Measurements from ENCODE around the gene CD8B.

CD8B gene

GRCh38 chr2:86807133-86807467, 54.6 kb downstream of the CD8B start:
- DNase-seq, result no peak
- Histone ChIP-seq H4K8ac (ENCODE audit: low read depth, low read length) (no peak overlapping the region), H2AK5ac (ENCODE audit: low read length) (no peak overlapping the region), H3K4me3 (ENCODE audit: low read length) (no peak overlapping the region), H2BK120ac (ENCODE audit: low read depth, low read length) (no peak overlapping the region), H3K4me1 (ENCODE audit: control insufficient read depth, low read depth, low read length) (no peaks in the 10 kb centered on the region), H3K79me2 (ENCODE audit: control insufficient read depth, insufficient read depth, low read length) (no peaks in the 10 kb centered on the region), H3K56ac (ENCODE audit: low read length) (peak overlapping the region; percentile 81), H3K79me1 (ENCODE audit: low read length) (no peaks in the 10 kb centered on the region), H4K5ac (ENCODE audit: low read length) (no peak overlapping the region), H2BK5ac (ENCODE audit: low read length) (no peak overlapping the region), H2BK15ac (replicated peaks; ENCODE audit: low read depth) (no peak overlapping the region), H3K9ac (ENCODE audit: low read length) (no peak overlapping the region), H3K27me3 (ENCODE audit: insufficient read depth, low read length, poor library complexity) (no peaks in the 10 kb centered on the region), H3K23ac (ENCODE audit: low read length) (no peak overlapping the region), H3K18ac (ENCODE audit: low read length) (no peak overlapping the region), H3K36me3 (ENCODE audit: control insufficient read depth, insufficient read depth, low read length) (no peaks in the 10 kb centered on the region), H3K4ac (ENCODE audit: low read depth, low read length) (no peak overlapping the region), H3K4me2 (ENCODE audit: low read length) (peak overlapping the region; percentile 64), H3K27ac (ENCODE audit: low read depth, low read length) (no peak overlapping the region)
- WGBS (ENCODE audit: extremely low coverage, insufficient coverage, low lambda C conversion rate), result no CpG with 5 or more reads among the region's 11 CpGs

- H3K23ac ChIP-seq (ENCODE audit: low read length), result no peak overlapping the region
- WGBS (ENCODE audit: extremely low coverage, insufficient coverage, low lambda C conversion rate), result no CpG with 5 or more reads among the region's 21 CpGs
Measured at GRCh38 chr2:86806059-86806857, 55.4 kb downstream of the CD8B start.

GRCh38 chr2:86800856-86801567, 60.7 kb downstream of the CD8B start:
- Histone ChIP-seq H3K27ac (ENCODE audit: low read depth, low read length) (no peak overlapping the region), H3K9ac (ENCODE audit: low read length) (no peak overlapping the region), H3K4me3 (ENCODE audit: low read length) (no peak overlapping the region), H2AK5ac (ENCODE audit: low read length) (no peak overlapping the region), H4K8ac (ENCODE audit: low read depth, low read length) (no peak overlapping the region), H2BK120ac (ENCODE audit: low read depth, low read length) (no peak overlapping the region), H3K56ac (ENCODE audit: low read length) (no peak overlapping the region), H3K36me3 (ENCODE audit: control insufficient read depth, insufficient read depth, low read length) (no peaks in the 10 kb centered on the region), H3K4me2 (ENCODE audit: low read length) (no peak overlapping the region), H2BK5ac (ENCODE audit: low read length) (no peak overlapping the region), H3K4ac (ENCODE audit: low read depth, low read length) (no peak overlapping the region), H3K79me1 (ENCODE audit: low read length) (no peaks in the 10 kb centered on the region), H3K23ac (ENCODE audit: low read length) (no peak overlapping the region), H3K79me2 (ENCODE audit: control insufficient read depth, insufficient read depth, low read length) (no peaks in the 10 kb centered on the region), H2BK15ac (replicated peaks; ENCODE audit: low read depth) (no peak overlapping the region), H3K27me3 (ENCODE audit: insufficient read depth, low read length, poor library complexity) (no peaks in the 10 kb centered on the region), H3K4me1 (ENCODE audit: control insufficient read depth, low read depth, low read length) (no peaks in the 10 kb centered on the region), H3K18ac (ENCODE audit: low read length) (no peak overlapping the region), H4K5ac (ENCODE audit: low read length) (no peak overlapping the region)
- WGBS (ENCODE audit: extremely low coverage, insufficient coverage, low lambda C conversion rate), result no CpG with 5 or more reads among the region's 2 CpGs
- no peak for DNase-seq

More at GRCh38 chr2:86806059-86806857, 55.4 kb downstream of the CD8B start:
- H3K79me2 ChIP-seq (ENCODE audit: control insufficient read depth, insufficient read depth, low read length), result no peaks in the 10 kb centered on the region
- H4K5ac ChIP-seq (ENCODE audit: low read length), result no peak overlapping the region
- no peak overlapping the region for H2BK120ac ChIP-seq (ENCODE audit: low read depth, low read length)
- H3K79me1 ChIP-seq (ENCODE audit: low read length), result no peaks in the 10 kb centered on the region
- no peak overlapping the region for H3K18ac ChIP-seq (ENCODE audit: low read length)
- H3K4me3 ChIP-seq (ENCODE audit: low read length), result no peak overlapping the region
- no peak overlapping the region for H4K8ac ChIP-seq (ENCODE audit: low read depth, low read length)
- no peak overlapping the region for H2BK5ac ChIP-seq (ENCODE audit: low read length)
- no peaks in the 10 kb centered on the region for H3K4me1 ChIP-seq (ENCODE audit: control insufficient read depth, low read depth, low read length)
- H3K4ac ChIP-seq (ENCODE audit: low read depth, low read length), result no peak overlapping the region
- no peaks in the 10 kb centered on the region for H3K27me3 ChIP-seq (ENCODE audit: insufficient read depth, low read length, poor library complexity)
- H2AK5ac ChIP-seq (ENCODE audit: low read length), result no peak overlapping the region
- no peak overlapping the region for H3K27ac ChIP-seq (ENCODE audit: low read depth, low read length)
- no peak overlapping the region for H3K9ac ChIP-seq (ENCODE audit: low read length)
- no peak overlapping the region for H3K4me2 ChIP-seq (ENCODE audit: low read length)
- no peak overlapping the region for H2BK15ac ChIP-seq (replicated peaks; ENCODE audit: low read depth)
- no peaks in the 10 kb centered on the region for H3K36me3 ChIP-seq (ENCODE audit: control insufficient read depth, insufficient read depth, low read length)
- no peak for DNase-seq
- no peak overlapping the region for H3K56ac ChIP-seq (ENCODE audit: low read length)

- no peaks in the 10 kb centered on the region for H3K79me1 ChIP-seq (ENCODE audit: low read length)
- H4K8ac ChIP-seq (ENCODE audit: low read depth, low read length), result no peak overlapping the region
- no peak overlapping the region for H3K4me3 ChIP-seq (ENCODE audit: low read length)
- H3K36me3 ChIP-seq (ENCODE audit: control insufficient read depth, insufficient read depth, low read length), result no peaks in the 10 kb centered on the region
- no peak overlapping the region for H3K9ac ChIP-seq (ENCODE audit: low read length)
- no peak overlapping the region for H2BK120ac ChIP-seq (ENCODE audit: low read depth, low read length)
- no peak for DNase-seq
- no peak overlapping the region for H3K4ac ChIP-seq (ENCODE audit: low read depth, low read length)
- H2AK5ac ChIP-seq (ENCODE audit: low read length), result no peak overlapping the region
- peaks cover 18% of the 10 kb centered on the region for H3K27me3 ChIP-seq (ENCODE audit: insufficient read depth, low read length, poor library complexity)
- no peak overlapping the region for H3K23ac ChIP-seq (ENCODE audit: low read length)
- no peak overlapping the region for H3K56ac ChIP-seq (ENCODE audit: low read length)
- no peak overlapping the region for H2BK5ac ChIP-seq (ENCODE audit: low read length)
- H4K5ac ChIP-seq (ENCODE audit: low read length), result no peak overlapping the region
- no peaks in the 10 kb centered on the region for H3K4me1 ChIP-seq (ENCODE audit: control insufficient read depth, low read depth, low read length)
- H3K79me2 ChIP-seq (ENCODE audit: control insufficient read depth, insufficient read depth, low read length), result no peaks in the 10 kb centered on the region
- no peak overlapping the region for H3K4me2 ChIP-seq (ENCODE audit: low read length)
- WGBS (ENCODE audit: extremely low coverage, insufficient coverage, low lambda C conversion rate), result no CpG with 5 or more reads among the region's 2 CpGs
- H3K18ac ChIP-seq (ENCODE audit: low read length), result no peak overlapping the region
- H3K27ac ChIP-seq (ENCODE audit: low read depth, low read length), result no peak overlapping the region
- no peak overlapping the region for H2BK15ac ChIP-seq (replicated peaks; ENCODE audit: low read depth)
Measured at GRCh38 chr2:86794861-86795260, 66.8 kb downstream of the CD8B start.

- no peak overlapping the region for H4K5ac ChIP-seq (ENCODE audit: low read length)
- no peak overlapping the region for H3K56ac ChIP-seq (ENCODE audit: low read length)
- H3K36me3 ChIP-seq (ENCODE audit: control insufficient read depth, insufficient read depth, low read length), result no peaks in the 10 kb centered on the region
- no peaks in the 10 kb centered on the region for H3K79me2 ChIP-seq (ENCODE audit: control insufficient read depth, insufficient read depth, low read length)
- H2BK15ac ChIP-seq (replicated peaks; ENCODE audit: low read depth), result no peak overlapping the region
- H2BK120ac ChIP-seq (ENCODE audit: low read depth, low read length), result no peak overlapping the region
- no peak overlapping the region for H4K8ac ChIP-seq (ENCODE audit: low read depth, low read length)
- H3K27me3 ChIP-seq (ENCODE audit: insufficient read depth, low read length, poor library complexity), result peaks cover 29% of the 10 kb centered on the region
- no peak overlapping the region for H3K4me2 ChIP-seq (ENCODE audit: low read length)
- H3K27ac ChIP-seq (ENCODE audit: low read depth, low read length), result no peak overlapping the region
- H3K18ac ChIP-seq (ENCODE audit: low read length), result no peak overlapping the region
- H3K4ac ChIP-seq (ENCODE audit: low read depth, low read length), result no peak overlapping the region
- H2BK5ac ChIP-seq (ENCODE audit: low read length), result no peak overlapping the region
- no peak overlapping the region for H3K9ac ChIP-seq (ENCODE audit: low read length)
- no peak overlapping the region for H3K4me3 ChIP-seq (ENCODE audit: low read length)
- WGBS (ENCODE audit: extremely low coverage, insufficient coverage, low lambda C conversion rate), result no CpG with 5 or more reads among the region's 4 CpGs
- no peaks in the 10 kb centered on the region for H3K4me1 ChIP-seq (ENCODE audit: control insufficient read depth, low read depth, low read length)
- H3K23ac ChIP-seq (ENCODE audit: low read length), result no peak overlapping the region
- DNase-seq, result no peak
- H3K79me1 ChIP-seq (ENCODE audit: low read length), result no peaks in the 10 kb centered on the region
- H2AK5ac ChIP-seq (ENCODE audit: low read length), result no peak overlapping the region
Measured at GRCh38 chr2:86793752-86794151, 67.9 kb downstream of the CD8B start.
